Nephron progenitor cell (in vitro differentiated cells): ENCODE results near the gene SYTL1.

Experiments
- DNase-seq: peaks from one replicate; pipeline ENCODE4 v3.0.0; 2021
- H3K27ac Mint-ChIP-seq: 2 replicates; pipeline ENCODE4 v1.8.0; 2021; ENCODE audit warnings: mild to moderate bottlenecking, moderate library complexity, mixed read lengths
- H3K27me3 Mint-ChIP-seq: 2 replicates; pipeline ENCODE4 v1.8.0; 2021; ENCODE audit warnings: mild to moderate bottlenecking, low read depth, mixed read lengths; ENCODE audit not compliant: poor library complexity
- H3K36me3 Mint-ChIP-seq: 2 replicates; pipeline ENCODE4 v1.8.0; 2021; ENCODE audit warnings: low read depth, mixed read lengths
- H3K4me1 Mint-ChIP-seq: 2 replicates; pipeline ENCODE4 v1.8.0; 2021; ENCODE audit warnings: mixed read lengths
- H3K4me3 Mint-ChIP-seq: 2 replicates; pipeline ENCODE4 v1.8.0; 2021; ENCODE audit warnings: mild to moderate bottlenecking, moderate library complexity, mixed read lengths
- H3K9me3 Mint-ChIP-seq: 2 replicates; pipeline ENCODE4 v1.8.0; 2021; ENCODE audit warnings: mild to moderate bottlenecking, moderate library complexity, mixed read lengths
- CTCF ChIP-seq: fragments of 200-600 bp; sonication (generic); IDR thresholded peaks from 2 replicates; pipeline ENCODE4 v1.5.0; 2021; ENCODE audit warnings: antibody characterized with exemption

Gene SYTL1

GRCh38 chr1:27394282-27394658 is 52.4 kb downstream of the SYTL1 start:
- peaks cover 17% of the 10 kb centered on the region for H3K27me3 Mint-ChIP-seq
- peaks cover 57% of the 10 kb centered on the region for H3K4me1 Mint-ChIP-seq
- no peak for DNase-seq
- TF ChIP-seq CTCF: no peak
- H3K4me3 Mint-ChIP-seq: peak overlapping the region; percentile 59
- no peak overlapping the region for H3K27ac Mint-ChIP-seq
- no peaks in the 10 kb centered on the region for H3K9me3 Mint-ChIP-seq
- no peaks in the 10 kb centered on the region for H3K36me3 Mint-ChIP-seq

GRCh38 chr1:27394925-27395324 is 53.1 kb downstream of the SYTL1 start:
- Mint-ChIP-seq H3K4me1 (peaks cover 64% of the 10 kb centered on the region), H3K27ac (no peak overlapping the region), H3K36me3 (no peaks in the 10 kb centered on the region), H3K27me3 (peaks cover 17% of the 10 kb centered on the region), H3K4me3 (peak overlapping the region; percentile 59), H3K9me3 (no peaks in the 10 kb centered on the region)
- TF ChIP-seq CTCF: no peak
- no peak for DNase-seq

- no peaks in the 10 kb centered on the region for H3K36me3 Mint-ChIP-seq
- H3K27ac Mint-ChIP-seq: no peak overlapping the region
- TF ChIP-seq CTCF: peak; percentile 96
- peak; percentile 82 for DNase-seq
- no peaks in the 10 kb centered on the region for H3K9me3 Mint-ChIP-seq
- H3K4me1 Mint-ChIP-seq: peaks cover 71% of the 10 kb centered on the region
- no peak overlapping the region for H3K4me3 Mint-ChIP-seq
- peaks cover 12% of the 10 kb centered on the region for H3K27me3 Mint-ChIP-seq
Measured at GRCh38 chr1:27395441-27396195, 53.8 kb downstream of the SYTL1 start.

- Mint-ChIP-seq H3K4me1 (peaks cover 75% of the 10 kb centered on the region), H3K27me3 (peaks cover 5% of the 10 kb centered on the region), H3K9me3 (no peaks in the 10 kb centered on the region), H3K27ac (no peak overlapping the region), H3K36me3 (no peaks in the 10 kb centered on the region), H3K4me3 (no peak overlapping the region)
- no peak for TF ChIP-seq CTCF
- no peak for DNase-seq
Measured at GRCh38 chr1:27397110-27397509, 55.3 kb downstream of the SYTL1 start.

GRCh38 chr1:27397749-27398148 is 55.9 kb downstream of the SYTL1 start:
- TF ChIP-seq CTCF: no peak
- no peak overlapping the region for H3K4me3 Mint-ChIP-seq
- no peak overlapping the region for H3K27ac Mint-ChIP-seq
- DNase-seq: no peak
- H3K36me3 Mint-ChIP-seq: no peaks in the 10 kb centered on the region
- peaks cover 3% of the 10 kb centered on the region for H3K27me3 Mint-ChIP-seq
- no peaks in the 10 kb centered on the region for H3K9me3 Mint-ChIP-seq
- H3K4me1 Mint-ChIP-seq: peaks cover 76% of the 10 kb centered on the region
